HEK293T (cell line): ENCODE results near the gene BANK1.

Source experiments
- ARNT ChIP-seq: fragments of 450-650 bp; IDR thresholded peaks from 2 replicates; pipeline ENCODE4 v1.6.1; 2017; ENCODE audit warnings: mild to moderate bottlenecking
- BHLHE40 ChIP-seq: fragments of 450-650 bp; IDR thresholded peaks from 2 replicates; pipeline ENCODE4 v1.6.1; 2016; ENCODE audit warnings: mild to moderate bottlenecking, moderate library complexity, borderline replicate concordance
- CTBP1 ChIP-seq: fragments of 450-650 bp; IDR thresholded peaks from 2 replicates; pipeline ENCODE4 v1.6.1; 2016; ENCODE audit warnings: borderline replicate concordance
- ELF4 ChIP-seq: fragments of 450-650 bp; IDR thresholded peaks from 2 replicates; pipeline ENCODE4 v1.6.1; 2017; ENCODE audit warnings: antibody characterized with exemption
- FOXA1 ChIP-seq: fragments of 450-650 bp; IDR thresholded peaks from 2 replicates; pipeline ENCODE4 v1.6.1; 2016; ENCODE audit warnings: mild to moderate bottlenecking
- FOXK2 ChIP-seq: fragments of 450-650 bp; IDR thresholded peaks from 2 replicates; pipeline ENCODE4 v1.6.1; 2016; ENCODE audit warnings: mild to moderate bottlenecking
- HDGF ChIP-seq: fragments of 450-650 bp; IDR thresholded peaks from 2 replicates; pipeline ENCODE4 v1.6.1; 2017; ENCODE audit warnings: antibody characterized with exemption, borderline replicate concordance
- LEF1 ChIP-seq: fragments of 450-650 bp; IDR thresholded peaks from 2 replicates; pipeline ENCODE4 v1.6.1; 2017; ENCODE audit warnings: mild to moderate bottlenecking, borderline replicate concordance
- NFRKB ChIP-seq: fragments of 450-650 bp; IDR thresholded peaks from 2 replicates; pipeline ENCODE4 v1.6.1; 2016; ENCODE audit warnings: mild to moderate bottlenecking, moderate library complexity
- PKNOX1 ChIP-seq: fragments of 450-650 bp; IDR thresholded peaks from 2 replicates; pipeline ENCODE4 v1.6.1; 2016
- SP1 ChIP-seq: fragments of 450-650 bp; IDR thresholded peaks from 2 replicates; pipeline ENCODE4 v1.6.1; 2017
- SUZ12 ChIP-seq: fragments of 450-650 bp; IDR thresholded peaks from 2 replicates; pipeline ENCODE4 v1.6.1; 2016; ENCODE audit warnings: mild to moderate bottlenecking
- TARDBP ChIP-seq: fragments of 450-650 bp; IDR thresholded peaks from 2 replicates; pipeline ENCODE4 v1.6.1; 2016

GRCh38 chr4:101921370-101921769, 130.8 kb downstream of the BANK1 start:
- TF ChIP-seq FOXK2 (no peak), ARNT (no peak), SP1 (no peak), BHLHE40 (no peak), SUZ12 (no peak), PKNOX1 (no peak), ELF4 (no peak), NFRKB (no peak), FOXA1 (no peak), CTBP1 (no peak), LEF1 (no peak), TARDBP (no peak), HDGF (no peak)
